Activated CD8-positive, alpha-beta T cell treated with anti-CD3 and anti-CD28 coated beads for 36 hours (primary cell): Measurements from ENCODE around the gene TLE1. TPM values are rescaled to one million over a fixed set of nuclear protein-coding genes. Genes with fewer than 3 reads are reported as not detected.

Experiments used
- ATAC-seq: fragments of 200-7000 bp; cut with Tn5 transposase; one replicate; pipeline ENCODE4 v1.10.0; 2021; ENCODE audit warnings: mild to moderate bottlenecking, moderate library complexity
- CTCF ChIA-PET: fragments of 350-600 bp; sonication (Branson Sonifier 250); formaldehyde crosslinking; loops from one replicate; lab custom pipeline; 2021; ENCODE audit warnings: antibody characterized with exemption; lab: Charles Lee
- POLR2A ChIA-PET: fragments of 350-600 bp; sonication (Branson Sonifier 250); formaldehyde crosslinking; loops from one replicate; lab custom pipeline; 2021; ENCODE audit warnings: antibody characterized with exemption; lab: Charles Lee
- DNase-seq: peaks from one replicate; pipeline ENCODE4 v3.0.0-alpha.2; 2020
- H3K27ac Mint-ChIP-seq: one replicate; pipeline ENCODE4 v1.8.0; 2021; ENCODE audit warnings: mild to moderate bottlenecking, mixed read lengths
- H3K27me3 Mint-ChIP-seq: one replicate; pipeline ENCODE4 v1.8.0; 2021; ENCODE audit warnings: mixed read lengths
- H3K36me3 Mint-ChIP-seq: one replicate; pipeline ENCODE4 v1.8.0; 2021; ENCODE audit warnings: low read depth, mixed read lengths
- H3K4me1 Mint-ChIP-seq: one replicate; pipeline ENCODE4 v1.8.0; 2021; ENCODE audit warnings: low read depth, mixed read lengths
- H3K4me3 Mint-ChIP-seq: one replicate; pipeline ENCODE4 v1.8.0; 2021; ENCODE audit warnings: mild to moderate bottlenecking, moderate library complexity, mixed read lengths
- H3K9me3 Mint-ChIP-seq: one replicate; pipeline ENCODE4 v1.8.0; 2021; ENCODE audit warnings: mixed read lengths
- CTCF ChIP-seq: fragments of 200-600 bp; IDR thresholded peaks from one replicate; pipeline ENCODE4 v1.8.0; 2022; ENCODE audit warnings: antibody characterized with exemption, mild to moderate bottlenecking
- intact Hi-C: fragments of 100-400 bp; cut with micrococcal nuclease; formaldehyde crosslinking; loops from one replicate; pipeline ENCODE4 v1.10.0; 2022
- total RNA-seq, 2 experiments: library from RNA; stranded (reverse); gene quantifications; one replicate each; pipeline ENCODE4 v1.2.3, GENCODE V29; 2021

TLE1 gene
- total RNA-seq, 2 experiments from 2014 or later = 0.20 to 0.29 TPM

- no peak for TF ChIP-seq CTCF
- Mint-ChIP-seq H3K4me1 (no peaks in the 10 kb centered on the region), H3K27me3 (no peaks in the 10 kb centered on the region), H3K27ac (no peak overlapping the region), H3K36me3 (no peaks in the 10 kb centered on the region), H3K9me3 (no peaks in the 10 kb centered on the region), H3K4me3 (no peak overlapping the region)
- CTCF ChIA-PET = no interaction called here
- POLR2A ChIA-PET = no interaction called here
- DNase-seq (no peak), ATAC-seq (no peak)
- intact Hi-C loops = no loop called here
These were observed 27.9 kb upstream of the TLE1 start for GRCh38 chr9:81717061-81717746.

- Mint-ChIP-seq H3K27ac (no peak overlapping the region), H3K4me1 (no peaks in the 10 kb centered on the region), H3K9me3 (no peaks in the 10 kb centered on the region), H3K4me3 (no peak overlapping the region), H3K36me3 (no peaks in the 10 kb centered on the region), H3K27me3 (peaks cover 1% of the 10 kb centered on the region)
- POLR2A ChIA-PET = no interaction called here
- DNase-seq (no peak), ATAC-seq (no peak)
- TF ChIP-seq CTCF = no peak
- intact Hi-C loops = no loop called here
- CTCF ChIA-PET = no interaction called here
These were observed 27.1 kb upstream of the TLE1 start for GRCh38 chr9:81716409-81716808.

- H3K27me3 Mint-ChIP-seq = no peaks in the 10 kb centered on the region
- no peak for ATAC-seq
- no peak for TF ChIP-seq CTCF
- H3K4me3 Mint-ChIP-seq = no peak overlapping the region
- no peak overlapping the region for H3K27ac Mint-ChIP-seq
- no peaks in the 10 kb centered on the region for H3K36me3 Mint-ChIP-seq
- POLR2A ChIA-PET = no interaction called here
- intact Hi-C loops = no loop called here
- H3K9me3 Mint-ChIP-seq = no peaks in the 10 kb centered on the region
- no peaks in the 10 kb centered on the region for H3K4me1 Mint-ChIP-seq
- no peak for DNase-seq
- CTCF ChIA-PET = no interaction called here
These were observed 16.2 kb upstream of the TLE1 start for GRCh38 chr9:81705578-81705977.

GRCh38 chr9:81694541-81694940, 5.2 kb upstream of the TLE1 start:
- no peaks in the 10 kb centered on the region for H3K9me3 Mint-ChIP-seq
- peaks cover 8% of the 10 kb centered on the region for H3K4me1 Mint-ChIP-seq
- no peak for TF ChIP-seq CTCF
- no peak overlapping the region for H3K4me3 Mint-ChIP-seq
- ChIA-PET CTCF (no interaction called here), POLR2A (no interaction called here)
- H3K27me3 Mint-ChIP-seq = peaks cover 14% of the 10 kb centered on the region
- DNase-seq = no peak
- no peak overlapping the region for H3K27ac Mint-ChIP-seq
- intact Hi-C loops = no loop called here
- no peak for ATAC-seq
- no peaks in the 10 kb centered on the region for H3K36me3 Mint-ChIP-seq

- Mint-ChIP-seq H3K36me3 (no peaks in the 10 kb centered on the region), H3K27ac (no peak overlapping the region), H3K9me3 (no peaks in the 10 kb centered on the region), H3K4me1 (peaks cover 10% of the 10 kb centered on the region), H3K4me3 (no peak overlapping the region), H3K27me3 (peaks cover 16% of the 10 kb centered on the region)
- ChIA-PET POLR2A (no interaction called here), CTCF (no interaction called here)
- ATAC-seq = no peak
- no peak for DNase-seq
- intact Hi-C loops = no loop called here
- no peak for TF ChIP-seq CTCF
These were observed 4.5 kb upstream of the TLE1 start for GRCh38 chr9:81693671-81694378.
